HG03558 (cell line): ENCODE data around the gene RPL19.

Experiments
- ATAC-seq: cut with Tn5 transposase; IDR thresholded peaks from one replicate; pipeline ENCODE4 v1.9.1; 2021; ENCODE audit warnings: moderate number of reproducible peaks; ENCODE audit not compliant: unreplicated experiment; ENCODE audit errors: extremely low read depth

RPL19 gene

GRCh38 chr17:39222866-39223834 is 23.1 kb downstream of the RPL19 start:
- no peak for ATAC-seq

GRCh38 chr17:39223907-39224777 is 24.1 kb downstream of the RPL19 start:
- ATAC-seq, result no peak

GRCh38 chr17:39224778-39225307 is 24.8 kb downstream of the RPL19 start:
- ATAC-seq, result no peak

- no peak for ATAC-seq
Observed at GRCh38 chr17:39225308-39225958, 25.4 kb downstream of the RPL19 start, which contains the start of gene STAC2. Gene STAC2, minus strand, starts transcription at chr17:39225945. Its CDS starts 443 bp downstream, at chr17:39225502.

- ATAC-seq, result no peak
Observed at GRCh38 chr17:39225959-39226683, 26.0 kb downstream of the RPL19 start.

GRCh38 chr17:39227364-39227919 is 27.4 kb downstream of the RPL19 start:
- no peak for ATAC-seq

- ATAC-seq, result no peak
Observed at GRCh38 chr17:39229274-39229913, 29.3 kb downstream of the RPL19 start.

- ATAC-seq, result no peak
Observed at GRCh38 chr17:39230361-39230760, 30.3 kb downstream of the RPL19 start.

GRCh38 chr17:39231091-39231561 is 31.0 kb downstream of the RPL19 start:
- ATAC-seq, result no peak

GRCh38 chr17:39231591-39232551 is 31.8 kb downstream of the RPL19 start:
- no peak for ATAC-seq

- no peak for ATAC-seq
Observed at GRCh38 chr17:39235555-39236449, 35.7 kb downstream of the RPL19 start.

GRCh38 chr17:39236450-39236927 is 36.4 kb downstream of the RPL19 start:
- ATAC-seq, result no peak

- no peak for ATAC-seq
Observed at GRCh38 chr17:39236981-39237441, 36.9 kb downstream of the RPL19 start.

GRCh38 chr17:39237586-39237985 is 37.5 kb downstream of the RPL19 start:
- no peak for ATAC-seq

GRCh38 chr17:39238311-39238972 is 38.4 kb downstream of the RPL19 start:
- no peak for ATAC-seq
